Stimulated activated CD8-positive, alpha-beta memory T cell treated with anti-CD3 and anti-CD28 coated beads, Interleukin-7, amount 100 ng/mL, for 1 hour (primary cell): Measurements from ENCODE around the gene RANBP10.
"Not testable (repeated sequence)": the region's sequence is repeated elsewhere in the genome, so short reads cannot be mapped to it uniquely, and the experiment has no call there.

Source experiments
- DNase-seq, 2 donors: peaks; one replicate each; pipeline ENCODE4 v3.0.0-alpha.2; 2020; ENCODE audit warnings: low read depth in 2 of 2

RANBP10 gene

DNA sequence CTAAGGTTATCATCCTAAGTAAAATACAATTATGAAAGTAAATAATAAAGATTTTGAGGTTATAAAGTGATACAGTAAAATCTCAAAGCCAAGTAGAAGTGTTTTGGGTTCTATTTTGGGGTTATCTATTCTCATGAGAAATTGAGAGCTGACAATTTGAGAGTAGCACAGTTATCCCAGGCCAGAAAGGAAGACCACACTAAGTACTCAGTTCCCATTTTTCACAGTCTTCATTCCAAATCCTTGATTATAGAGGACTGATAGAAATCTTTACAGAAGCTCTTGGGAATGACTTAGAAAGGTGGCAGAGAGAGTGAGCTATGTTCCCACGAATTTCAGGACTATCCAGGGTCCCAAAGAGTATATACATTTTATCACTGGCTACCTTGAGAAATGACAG lies 91.8 kb downstream of the RANBP10 start:
- no peak for DNase-seq

- no peak for DNase-seq
These were observed 92.6 kb downstream of the RANBP10 start for GRCh38 chr16:67713647-67714273.

- DNase-seq = no peak
These were observed 95.8 kb downstream of the RANBP10 start for GRCh38 chr16:67710607-67711006.

GRCh38 chr16:67709050-67709449 lies 97.3 kb downstream of the RANBP10 start:
- no peak for DNase-seq

DNA sequence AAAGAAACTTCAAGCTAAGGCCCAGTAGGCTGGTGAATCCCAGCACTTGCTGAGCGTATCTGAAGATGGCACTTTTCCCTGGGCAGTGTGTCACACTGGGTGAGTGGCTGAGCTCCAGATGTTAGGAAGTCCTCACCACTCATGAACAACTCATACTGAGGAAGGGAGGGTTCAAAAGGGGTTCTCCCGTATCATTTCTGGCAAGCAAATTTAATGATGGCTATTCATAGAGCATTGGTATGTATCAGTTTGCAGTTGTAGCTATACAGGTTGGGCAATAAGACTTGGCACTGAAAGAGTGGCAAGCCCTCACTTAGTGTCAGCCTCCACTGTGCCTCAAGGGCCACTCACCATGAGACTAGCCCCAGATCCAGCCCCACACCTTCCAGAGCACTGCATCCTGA lies 98.0 kb downstream of the RANBP10 start:
- no peak for DNase-seq

- DNase-seq = no peak
These were observed 98.6 kb downstream of the RANBP10 start for GRCh38 chr16:67707790-67708189.

- no peak for DNase-seq
These were observed 99.2 kb downstream of the RANBP10 start for GRCh38 chr16:67707210-67707609.

DNA sequence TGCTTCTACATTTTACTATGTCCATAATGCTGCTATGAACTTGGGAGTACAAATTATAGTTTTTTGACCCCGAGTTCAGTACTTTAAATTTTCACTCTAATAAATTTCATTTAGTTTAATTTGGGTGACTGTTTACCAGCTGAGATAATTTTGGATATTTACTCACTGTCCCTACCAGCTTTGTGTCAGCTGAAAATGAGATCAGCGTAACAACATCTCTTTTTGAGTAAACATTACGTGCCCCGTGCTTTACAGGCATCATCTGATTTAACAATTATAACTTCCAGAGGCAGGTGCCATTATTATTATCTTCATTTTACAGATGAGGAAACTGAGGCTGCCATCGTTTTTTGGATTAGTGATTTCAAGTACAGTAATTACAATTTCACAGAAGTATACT lies 102.2 kb downstream of the RANBP10 start:
- DNase-seq = no peak

- no peak for DNase-seq
These were observed 102.7 kb downstream of the RANBP10 start for GRCh38 chr16:67703626-67704025.

DNA sequence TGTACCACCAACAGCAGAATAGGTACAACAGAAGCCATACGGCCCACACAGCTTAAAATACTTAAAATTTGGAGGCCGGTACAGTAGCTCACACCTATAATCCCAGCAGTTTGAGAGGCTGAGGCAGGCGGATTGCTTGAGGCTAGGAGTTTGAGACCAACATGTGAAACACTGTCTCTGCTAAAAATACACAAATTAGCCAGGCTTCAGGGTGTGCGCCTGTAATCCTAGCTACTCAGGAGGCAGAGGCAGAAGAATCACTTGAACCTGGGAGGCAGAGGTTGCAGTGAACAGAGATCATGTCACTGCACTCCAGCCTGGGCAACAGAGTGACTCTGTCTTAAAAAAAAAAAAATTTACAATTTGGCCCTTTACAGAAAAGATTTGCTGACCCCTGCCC lies 104.2 kb downstream of the RANBP10 start:
- DNase-seq = no peak

- DNase-seq = no peak
These were observed 104.9 kb downstream of the RANBP10 start for GRCh38 chr16:67701420-67701819.

- DNase-seq = no peak
These were observed 107.1 kb downstream of the RANBP10 start for GRCh38 chr16:67699265-67699664.

GRCh38 chr16:67697422-67698185 lies 108.8 kb downstream of the RANBP10 start:
- DNase-seq = no peak

DNA sequence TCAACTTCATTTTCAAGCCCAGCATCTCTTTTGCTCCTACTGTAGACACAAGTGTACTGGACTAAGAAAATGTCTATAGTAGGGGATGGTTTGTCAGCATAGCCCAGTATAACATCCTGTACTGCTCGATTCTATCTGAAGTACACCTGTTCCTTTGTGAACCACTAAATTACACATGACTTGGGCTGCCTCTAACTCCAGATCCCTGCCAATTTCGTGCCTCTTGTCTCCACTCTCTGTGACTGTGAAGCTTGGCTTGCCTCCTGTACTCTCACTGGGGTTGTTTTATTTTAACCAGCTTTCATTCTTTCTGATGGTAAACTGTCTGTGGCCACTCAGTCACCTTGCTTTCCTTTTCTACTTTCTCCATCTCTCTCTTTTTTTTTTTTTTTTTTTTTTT lies 111.7 kb downstream of the RANBP10 start:
- no peak for DNase-seq

- DNase-seq = not testable (repeated sequence)
These were observed 112.7 kb downstream of the RANBP10 start for GRCh38 chr16:67693517-67694285.

- DNase-seq = no peak
These were observed 120.8 kb downstream of the RANBP10 start for GRCh38 chr16:67685388-67686112.

DNA sequence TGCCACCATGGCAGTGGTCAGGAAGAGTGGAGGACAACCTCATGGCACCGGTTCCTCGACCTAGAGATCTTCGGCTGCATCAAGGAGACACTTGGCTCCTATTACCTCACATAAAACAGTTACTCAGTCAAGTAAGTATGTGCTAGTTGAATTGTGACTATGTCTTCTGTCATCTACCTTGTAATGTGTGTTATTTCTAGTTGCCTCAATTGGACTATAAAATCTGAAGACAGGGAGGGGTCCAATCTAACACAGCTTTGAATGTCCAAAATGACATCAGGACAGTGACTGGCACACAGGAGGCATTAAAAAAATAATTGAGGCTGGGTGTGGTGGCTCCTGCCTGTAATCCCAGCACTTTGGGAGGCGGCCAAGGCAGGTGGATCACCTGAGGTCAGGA lies 122.6 kb downstream of the RANBP10 start:
- no peak for DNase-seq

GRCh38 chr16:67679935-67680897 lies 126.1 kb downstream of the RANBP10 start:
- DNase-seq = no peak

- no peak for DNase-seq
These were observed 127.9 kb downstream of the RANBP10 start for GRCh38 chr16:67678354-67679023.

DNA sequence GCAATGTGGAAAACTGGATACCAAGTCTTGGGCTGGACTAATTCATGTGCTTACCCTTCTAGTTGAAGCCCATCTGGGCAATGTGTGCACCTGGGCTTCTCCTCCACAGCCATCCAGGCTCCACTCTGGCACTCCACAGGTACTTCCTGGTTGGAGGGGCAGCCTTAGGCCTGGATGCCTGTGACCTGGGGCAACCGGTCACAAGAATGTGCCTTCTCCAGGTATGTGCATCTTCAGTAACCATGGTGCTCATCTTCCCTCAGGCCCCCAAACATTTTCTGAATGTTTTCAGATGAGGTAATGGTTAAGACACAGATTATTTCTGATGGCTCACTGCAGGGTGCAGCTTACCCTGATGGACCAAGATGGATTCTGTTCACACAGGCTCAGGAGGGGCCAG lies 128.6 kb downstream of the RANBP10 start:
- DNase-seq = no peak
